Fibroblast of skin of abdomen (primary cell): ENCODE results near the gene PXYLP1. TPM values are rescaled to one million over a fixed set of nuclear protein-coding genes. Genes with fewer than 3 reads are reported as not detected.
"Not testable (repeated sequence)": the region's sequence is repeated elsewhere in the genome, so short reads cannot be mapped to it uniquely, and the experiment has no call there.

Experiments used
- DNase-seq: peaks from one replicate; pipeline ENCODE4 v3.0.0-alpha.2; 2013
- polyA plus RNA-seq, 2 experiments: library from polyadenylated mRNA; unstranded; fragments of 120-200 nt; gene quantifications; one replicate each; pipeline ENCODE4 v1.2.1, GENCODE V29; 2013; ENCODE audit not compliant: insufficient read length in 2 of 2

The PXYLP1 gene
- polyA plus RNA-seq (2013, experiment 1 of 2; ENCODE audit: insufficient read length): 7.2 TPM
- 5.9 TPM for polyA plus RNA-seq (2013, experiment 2 of 2; ENCODE audit: insufficient read length)

GRCh38 chr3:141231101-141231951 is at the start of gene PXYLP1:
PXYLP1 (plus strand) TSS chr3:141231825; CDS start chr3:141260176, 28,351 bp downstream.
- DNase-seq: peak; percentile 84

- no peak for DNase-seq
Observed at GRCh38 chr3:141183606-141184005, 48.0 kb upstream of the PXYLP1 start.

- DNase-seq: no peak
Observed at GRCh38 chr3:141184430-141184829, 47.2 kb upstream of the PXYLP1 start.

GRCh38 chr3:141191097-141191749 is 40.4 kb upstream of the PXYLP1 start:
- no peak for DNase-seq

GRCh38 chr3:141192345-141192744 is 39.3 kb upstream of the PXYLP1 start:
- DNase-seq: peak; percentile 90

GRCh38 chr3:141193066-141193830 is 38.4 kb upstream of the PXYLP1 start:
- no peak for DNase-seq

GRCh38 chr3:141201122-141201521 is 30.5 kb upstream of the PXYLP1 start:
- DNase-seq: no peak

- DNase-seq: no peak
Observed at GRCh38 chr3:141202682-141203081, 28.9 kb upstream of the PXYLP1 start.

GRCh38 chr3:141203866-141204265 is 27.8 kb upstream of the PXYLP1 start:
- DNase-seq: no peak

GRCh38 chr3:141204343-141204742 is 27.3 kb upstream of the PXYLP1 start:
- DNase-seq: no peak

- not testable (repeated sequence) for DNase-seq
Observed at GRCh38 chr3:141211306-141211705, 20.3 kb upstream of the PXYLP1 start.

- no peak for DNase-seq
Observed at GRCh38 chr3:141212101-141212500, 19.5 kb upstream of the PXYLP1 start.

- DNase-seq: no peak
Observed at GRCh38 chr3:141212555-141212954, 19.1 kb upstream of the PXYLP1 start.

- no peak for DNase-seq
Observed at GRCh38 chr3:141216975-141217374, 14.7 kb upstream of the PXYLP1 start.

GRCh38 chr3:141217389-141217788 is 14.2 kb upstream of the PXYLP1 start:
- DNase-seq: no peak

- no peak for DNase-seq
Observed at GRCh38 chr3:141218162-141218835, 13.3 kb upstream of the PXYLP1 start.

- no peak for DNase-seq
Observed at GRCh38 chr3:141218926-141219325, 12.7 kb upstream of the PXYLP1 start.

GRCh38 chr3:141223673-141224166 is 7.9 kb upstream of the PXYLP1 start:
- DNase-seq: no peak

- DNase-seq: no peak
Observed at GRCh38 chr3:141225939-141226338, 5.7 kb upstream of the PXYLP1 start.

GRCh38 chr3:141227216-141227615 is 4.4 kb upstream of the PXYLP1 start:
- no peak for DNase-seq

- DNase-seq: peak; percentile 92
Observed at GRCh38 chr3:141227752-141228151, 3.9 kb upstream of the PXYLP1 start.

GRCh38 chr3:141228395-141228794 is 3.2 kb upstream of the PXYLP1 start:
- DNase-seq: no peak
